ENCODE measurements around the gene NLRC5.

GRCh38 chr16:56965149-56966092, 23.9 kb upstream of the NLRC5 start:
- TF ChIP-seq CTCF (IDR thresholded peaks at IDR 0.05; ENCODE audit: insufficient read depth, low read depth, low read length), result no peak
- TF ChIP-seq EZH2 (IDR thresholded peaks at IDR 0.05; ENCODE audit: insufficient read depth, low read length), result no peak
